HL-60/S4 treated with retinoic acid at 250 ng/mL for 4 days and 3 days (cell line): Measurements from ENCODE around the gene GLCCI1.
"Not testable (repeated sequence)": the region's sequence is repeated elsewhere in the genome, so short reads cannot be mapped to it uniquely, and the experiment has no call there.

Experiments
- in situ Hi-C: fragments of 300-500 bp; cut with MboI; formaldehyde crosslinking; loops from 2 replicates; pipeline ENCODE4 v1.7.0; 2022; ENCODE audit warnings: low sequenced_read_pairs

GLCCI1 gene

DNA sequence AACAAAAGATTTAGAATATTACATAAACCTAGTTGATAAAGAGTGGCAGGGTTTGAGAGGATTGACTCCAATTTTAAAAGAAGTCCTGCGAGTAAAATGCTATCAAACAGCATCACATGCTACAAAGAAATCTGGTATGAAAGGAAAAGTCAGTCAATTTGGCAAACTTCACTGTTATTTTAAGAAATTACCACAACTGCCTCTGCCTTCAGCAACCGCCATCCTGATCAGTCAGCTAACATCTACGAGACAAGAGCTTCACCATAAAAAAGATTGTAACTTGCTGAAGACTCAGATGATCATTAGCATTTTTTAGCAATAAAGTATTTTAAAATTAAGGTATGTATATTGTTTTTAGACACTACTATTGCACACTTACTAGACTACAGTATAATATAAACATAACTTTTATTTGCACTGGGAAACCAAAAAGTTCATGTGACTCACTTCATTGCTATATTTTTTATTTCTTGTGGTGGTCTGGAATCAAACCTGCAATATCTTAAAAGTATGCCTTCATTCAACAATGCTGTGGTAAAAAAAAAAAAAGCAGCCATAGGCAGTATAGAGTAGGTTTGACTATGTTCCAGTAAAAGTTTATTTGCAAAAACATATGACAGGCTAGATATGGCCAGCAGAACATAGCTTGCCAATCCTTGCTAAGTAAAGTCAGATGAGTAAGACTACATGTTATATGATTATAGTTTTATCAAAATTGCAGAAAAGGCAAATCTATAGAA lies 74.4 kb downstream of the GLCCI1 start:
- in situ Hi-C loops: no loop called here

DNA sequence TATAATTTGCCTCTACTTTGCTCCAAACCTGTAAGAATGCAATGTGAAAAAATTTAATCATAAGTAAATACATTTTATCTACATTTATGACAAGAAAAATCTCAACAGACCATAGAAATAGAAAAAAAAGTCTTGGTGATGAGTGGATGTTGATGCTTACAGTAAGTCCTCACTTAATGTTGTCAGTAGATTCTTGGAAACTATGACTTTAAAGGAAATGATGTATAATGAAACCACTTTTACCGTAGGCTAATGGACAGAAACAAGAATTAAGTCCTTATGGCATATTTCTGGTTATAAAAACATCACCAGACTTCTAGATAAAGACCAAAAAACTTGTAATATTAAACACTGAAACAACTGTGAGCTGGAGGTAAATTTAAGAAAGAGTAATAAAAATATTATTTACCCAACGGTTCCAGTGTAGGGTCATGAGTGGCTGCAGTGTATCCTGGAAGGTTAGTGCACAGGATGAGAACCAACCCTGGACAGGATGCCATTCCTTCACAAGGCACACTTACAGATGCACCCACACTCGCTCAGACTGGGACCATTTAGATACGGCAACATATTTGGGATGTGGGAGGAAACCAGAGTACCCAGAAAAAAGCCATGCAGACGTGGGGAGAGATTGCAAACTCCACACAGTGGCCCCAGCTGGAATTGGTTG lies 76.3 kb downstream of the GLCCI1 start:
- in situ Hi-C loops: no loop called here

DNA sequence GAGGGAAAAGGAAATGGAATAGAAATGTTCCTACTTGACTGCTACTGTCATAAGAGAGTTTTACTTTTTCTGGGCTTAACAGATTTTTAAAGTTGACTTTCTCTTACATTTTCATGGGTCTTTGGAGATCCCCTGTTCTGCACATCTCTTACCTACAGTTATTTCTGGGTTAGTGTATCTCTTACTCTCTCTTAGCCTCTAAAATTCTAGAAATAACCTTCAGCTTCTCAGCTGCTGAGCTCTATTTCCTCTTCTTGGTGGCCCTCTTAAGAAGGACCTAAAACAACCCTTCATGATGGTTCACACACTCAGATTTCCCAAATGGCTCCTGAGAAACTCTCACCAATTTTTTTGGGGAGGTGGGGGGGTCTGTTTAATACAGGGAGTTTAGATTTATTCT lies 79.5 kb downstream of the GLCCI1 start:
- in situ Hi-C loops: not testable (repeated sequence)

DNA sequence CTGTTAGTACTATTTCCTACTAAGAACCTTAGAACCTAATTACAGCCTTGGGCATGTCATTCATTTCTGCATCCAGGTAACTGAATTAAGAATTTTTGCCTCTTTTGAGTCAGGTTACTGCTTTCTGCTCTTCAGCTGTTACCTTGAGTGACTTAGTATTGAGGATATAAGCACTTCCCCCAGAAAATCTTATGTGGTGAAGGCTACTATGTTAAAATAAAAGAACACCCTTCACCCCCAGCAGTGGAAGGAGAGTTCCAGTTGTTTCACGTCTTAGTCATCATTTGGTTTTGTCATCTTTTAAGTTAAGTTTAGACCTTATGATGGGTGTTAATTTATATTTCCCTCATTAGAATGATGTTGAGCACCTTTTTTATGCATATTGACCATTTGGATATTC lies 82.8 kb downstream of the GLCCI1 start:
- in situ Hi-C loops: no loop called here

DNA sequence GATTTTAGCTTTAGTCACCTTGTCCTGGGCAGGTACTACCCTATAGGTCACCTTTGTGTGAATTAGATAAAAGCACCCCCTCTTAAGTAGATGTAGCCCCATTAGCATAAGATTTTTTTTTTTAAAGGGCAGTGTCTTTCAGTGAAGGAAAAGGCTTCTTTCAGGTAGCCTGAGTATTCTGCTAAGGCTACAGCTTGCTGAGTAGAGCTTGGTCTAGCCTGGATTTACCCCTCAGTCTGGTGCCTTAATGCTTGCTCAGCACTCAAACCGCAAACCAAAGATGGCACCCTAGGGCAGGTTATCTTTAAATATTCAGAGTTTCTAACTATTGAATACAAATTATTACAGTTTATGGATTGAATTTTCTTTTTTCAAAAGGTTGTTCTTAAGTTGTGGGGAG lies 83.4 kb downstream of the GLCCI1 start:
- in situ Hi-C loops: no loop called here

DNA sequence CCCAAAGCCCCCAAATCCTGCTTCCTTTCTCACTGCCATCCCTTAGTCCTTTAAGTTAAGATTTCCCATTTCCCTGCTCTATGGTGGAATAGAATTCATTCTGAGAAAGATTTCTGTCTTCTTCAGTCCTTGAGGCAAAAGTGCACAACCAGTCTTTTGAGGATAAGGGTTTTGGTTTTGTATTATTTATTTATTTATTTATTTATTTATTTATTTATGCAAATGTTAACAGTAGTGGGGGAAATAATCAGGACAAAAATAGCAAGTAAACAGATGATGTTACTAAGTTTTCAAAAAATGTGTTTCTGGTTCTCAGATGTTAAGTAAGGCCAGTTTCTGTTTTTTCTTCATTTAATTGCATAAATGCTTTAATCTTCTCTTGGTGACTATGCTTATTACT lies 84.2 kb downstream of the GLCCI1 start:
- in situ Hi-C loops: no loop called here

DNA sequence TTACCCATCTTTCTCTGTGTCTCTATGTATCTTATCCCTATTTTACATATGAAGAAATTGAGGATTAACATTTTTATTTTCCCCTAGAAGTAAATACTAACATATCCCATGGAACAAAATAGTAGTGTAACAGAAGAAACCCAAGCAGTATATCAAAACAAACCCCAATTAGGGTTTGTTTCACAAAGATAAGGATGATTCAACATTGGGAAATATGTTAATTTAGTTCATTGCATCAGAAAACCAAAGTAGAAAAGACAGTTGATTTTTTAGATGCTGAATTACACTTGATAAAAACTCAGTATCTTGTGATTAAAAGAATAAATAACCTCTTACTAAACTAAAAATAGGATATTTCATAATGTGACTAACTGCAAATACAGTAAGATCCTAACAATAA lies 87.8 kb downstream of the GLCCI1 start:
- in situ Hi-C loops: no loop called here

DNA sequence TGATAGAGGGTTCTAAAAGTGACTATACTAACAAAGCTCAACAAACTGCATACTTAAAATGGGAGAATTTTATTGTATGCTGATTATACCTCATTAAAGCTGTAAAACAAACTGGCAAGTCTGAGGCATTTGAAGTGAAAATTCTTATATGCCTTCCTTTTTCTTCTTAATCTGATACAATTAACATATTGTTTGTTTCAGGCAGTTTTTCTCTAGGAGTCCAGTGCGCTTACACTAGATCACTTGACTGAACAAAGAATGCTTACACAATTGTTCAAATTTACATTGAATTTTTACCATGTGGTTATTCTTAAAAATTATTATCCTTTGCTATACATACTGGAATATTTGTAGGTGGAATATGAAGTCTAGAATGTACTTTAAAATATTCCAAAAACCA lies 89.0 kb downstream of the GLCCI1 start:
- in situ Hi-C loops: no loop called here

DNA sequence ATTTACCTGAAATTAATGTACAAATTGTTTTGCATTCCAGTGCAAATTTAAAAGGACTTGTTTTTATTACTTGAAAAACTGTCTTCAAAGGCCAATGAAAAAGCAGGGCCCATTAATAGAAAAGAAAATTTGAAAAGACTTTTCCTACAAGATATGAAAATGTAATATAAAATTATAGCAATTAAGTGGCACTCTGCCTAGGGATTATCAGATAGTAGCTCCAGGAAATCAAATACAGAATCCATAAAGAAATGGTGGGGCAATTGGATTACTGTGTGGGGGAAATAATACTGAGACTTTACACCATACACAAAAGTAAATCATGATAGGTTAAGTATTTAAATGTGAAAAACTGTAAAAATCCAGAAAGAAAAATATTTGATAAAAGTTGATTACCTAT lies 89.7 kb downstream of the GLCCI1 start:
- in situ Hi-C loops: no loop called here

DNA sequence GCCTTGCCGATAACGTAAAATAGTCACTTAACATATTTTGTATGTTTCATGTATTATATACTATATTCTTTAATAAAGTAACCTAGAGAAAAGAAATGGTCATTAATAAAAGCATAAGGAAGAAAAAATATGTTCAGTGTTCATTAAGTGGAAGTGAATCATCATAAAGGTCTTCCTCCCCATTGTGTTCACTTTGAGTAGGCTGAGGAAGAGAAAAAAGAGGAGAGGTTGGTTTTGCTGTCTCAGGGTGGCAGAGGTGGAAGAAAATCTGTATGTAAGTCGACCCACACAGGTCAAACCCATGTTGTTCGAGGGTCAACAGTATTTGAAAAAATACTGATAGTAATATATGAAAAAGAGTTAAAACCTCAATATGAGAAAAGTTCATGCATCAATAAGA lies 90.3 kb downstream of the GLCCI1 start:
- in situ Hi-C loops: no loop called here

DNA sequence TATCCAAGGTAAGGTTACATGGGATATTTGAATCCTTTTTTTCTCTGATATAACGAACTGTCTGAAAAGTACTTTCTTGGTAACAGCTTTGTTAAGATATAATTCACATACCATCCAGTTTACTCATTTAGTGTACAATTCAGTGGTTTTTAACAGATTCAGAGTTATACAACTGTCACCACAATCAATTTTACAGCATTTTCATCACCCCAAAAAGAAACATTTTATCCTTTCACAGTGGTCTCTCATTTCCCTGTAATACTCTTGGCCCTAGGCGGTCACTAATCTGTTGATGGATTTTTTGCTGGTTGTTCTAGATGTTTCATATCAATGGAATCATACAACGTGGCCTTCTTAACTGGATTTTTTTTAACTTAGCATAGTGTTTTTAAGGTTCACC lies 91.6 kb downstream of the GLCCI1 start:
- in situ Hi-C loops: no loop called here

DNA sequence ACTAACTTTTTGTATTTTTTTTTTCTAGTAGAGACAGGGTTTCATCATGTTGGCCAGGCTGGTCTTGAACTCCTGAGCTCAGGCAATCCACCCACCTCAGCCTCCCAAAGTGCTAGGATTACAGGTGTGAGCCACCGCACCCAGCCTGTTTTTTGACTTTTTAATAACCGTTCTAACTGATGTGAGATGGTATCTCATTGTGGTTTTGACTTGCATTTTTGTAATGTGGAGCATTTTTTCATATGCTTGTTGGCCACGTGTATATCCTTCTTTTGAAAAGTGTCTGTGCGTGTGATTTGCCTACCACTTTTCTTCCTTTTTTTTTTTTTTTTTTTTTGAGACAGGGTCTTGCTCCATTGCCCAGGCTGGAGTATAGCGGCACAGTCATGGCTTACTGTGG lies 94.7 kb downstream of the GLCCI1 start:
- in situ Hi-C loops: not testable (repeated sequence)

DNA sequence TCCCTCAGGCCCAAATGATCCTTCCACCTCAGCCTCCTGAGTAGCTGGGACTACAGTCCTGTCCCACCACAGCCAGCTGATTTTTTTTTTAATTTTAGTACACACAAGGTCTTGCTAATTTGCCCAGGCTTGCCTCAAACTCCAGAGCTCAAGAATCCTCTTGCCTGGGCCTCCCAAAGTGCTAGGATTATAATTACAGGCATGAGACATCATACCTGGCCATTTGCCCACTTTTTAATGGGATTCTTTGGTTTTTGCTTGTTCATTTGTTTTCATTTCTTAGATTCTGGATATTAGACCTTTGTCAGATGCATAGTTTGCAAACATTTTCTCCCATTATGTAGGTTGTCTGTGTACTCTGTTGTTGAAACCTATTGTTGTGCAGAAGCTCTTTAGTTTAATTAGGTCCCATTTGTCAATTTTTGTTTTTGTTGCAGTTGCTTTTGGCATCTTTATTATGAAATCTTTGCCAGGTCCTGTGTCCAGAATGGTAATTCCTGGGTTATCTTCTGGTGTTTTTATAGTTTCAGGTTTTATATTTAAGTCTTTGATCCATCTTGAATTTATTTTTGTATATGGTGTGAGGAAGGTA lies 95.2 kb downstream of the GLCCI1 start:
- in situ Hi-C loops: no loop called here

DNA sequence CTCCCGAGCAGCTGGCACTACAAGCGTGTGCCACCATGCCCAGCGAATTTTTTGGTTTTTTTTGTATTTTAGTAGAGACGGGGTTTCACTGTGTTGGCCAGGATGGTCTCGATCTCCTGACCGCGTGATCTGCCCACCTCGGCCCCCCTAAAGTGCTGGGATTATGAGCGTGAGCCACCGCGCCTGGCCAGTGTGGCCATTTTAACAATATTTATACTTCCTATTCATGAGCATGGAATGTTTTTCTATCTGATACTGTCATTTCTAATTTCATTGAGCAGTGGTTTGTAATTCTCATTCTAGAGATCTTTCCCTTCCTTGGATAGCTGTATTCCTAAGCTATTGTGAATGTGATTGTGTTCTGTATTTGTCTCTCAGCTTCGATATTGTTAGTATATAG lies 96.2 kb downstream of the GLCCI1 start:
- in situ Hi-C loops: no loop called here

DNA sequence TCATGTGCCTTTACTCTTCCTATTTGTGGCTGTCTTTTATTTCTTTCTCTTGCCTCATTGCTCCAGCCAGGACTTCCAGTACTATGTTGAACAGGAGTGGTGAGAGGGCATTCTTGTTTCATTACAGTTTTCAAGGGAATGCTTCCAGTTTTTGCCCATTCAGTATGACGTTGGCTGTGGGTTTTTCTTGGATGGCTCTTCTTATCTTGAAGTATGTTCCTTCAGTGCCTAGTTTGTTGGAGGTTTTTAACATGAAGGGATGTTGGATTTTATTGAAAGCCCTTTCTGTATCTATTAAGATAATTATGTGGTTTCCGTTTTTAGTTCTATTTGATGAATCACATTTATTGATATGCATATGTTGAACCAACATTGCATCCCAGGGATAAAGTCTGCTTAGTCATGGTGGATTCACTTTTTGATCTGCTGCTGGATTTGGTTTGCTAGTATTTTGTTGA lies 96.8 kb downstream of the GLCCI1 start:
- in situ Hi-C loops: no loop called here

DNA sequence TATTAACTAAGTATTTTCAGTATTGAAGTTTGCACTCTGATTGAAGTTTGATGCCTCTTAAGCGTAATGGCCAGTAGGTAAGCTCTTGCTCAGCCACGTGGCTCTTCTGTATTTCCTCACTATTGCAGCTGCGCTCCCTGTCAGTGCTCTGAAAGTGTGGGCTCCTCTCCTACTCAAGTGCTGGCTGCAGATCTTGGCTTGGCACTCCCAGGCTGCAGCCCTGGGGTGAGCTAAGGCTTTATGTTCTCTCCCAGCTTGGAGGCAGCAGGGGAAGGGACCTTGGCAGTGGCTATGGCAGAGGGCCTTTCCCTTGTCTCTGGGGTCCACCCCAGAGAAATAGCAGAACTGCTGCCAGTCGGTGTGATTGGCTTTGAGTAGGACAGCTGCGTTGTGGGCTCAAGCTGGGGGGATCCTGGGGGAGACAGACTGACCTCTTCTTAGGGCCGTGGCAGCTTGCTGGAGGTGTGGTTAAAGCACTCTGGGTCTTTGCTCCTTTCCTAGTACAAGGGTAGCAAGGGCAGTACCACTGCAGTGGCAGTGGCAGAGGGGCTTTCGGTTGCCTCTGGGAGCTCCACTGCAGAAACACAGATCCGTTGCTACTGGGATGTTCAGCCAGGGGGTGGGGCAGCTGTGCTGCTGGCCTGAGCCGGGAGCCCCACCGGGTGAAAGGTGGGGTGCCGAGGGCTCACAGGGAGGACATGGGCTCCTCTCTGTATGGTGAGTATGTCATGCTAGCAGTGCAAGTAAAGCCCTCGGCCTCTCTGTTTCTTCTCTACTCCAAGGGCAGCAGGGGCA lies 100.5 kb downstream of the GLCCI1 start:
- in situ Hi-C loops: no loop called here

DNA sequence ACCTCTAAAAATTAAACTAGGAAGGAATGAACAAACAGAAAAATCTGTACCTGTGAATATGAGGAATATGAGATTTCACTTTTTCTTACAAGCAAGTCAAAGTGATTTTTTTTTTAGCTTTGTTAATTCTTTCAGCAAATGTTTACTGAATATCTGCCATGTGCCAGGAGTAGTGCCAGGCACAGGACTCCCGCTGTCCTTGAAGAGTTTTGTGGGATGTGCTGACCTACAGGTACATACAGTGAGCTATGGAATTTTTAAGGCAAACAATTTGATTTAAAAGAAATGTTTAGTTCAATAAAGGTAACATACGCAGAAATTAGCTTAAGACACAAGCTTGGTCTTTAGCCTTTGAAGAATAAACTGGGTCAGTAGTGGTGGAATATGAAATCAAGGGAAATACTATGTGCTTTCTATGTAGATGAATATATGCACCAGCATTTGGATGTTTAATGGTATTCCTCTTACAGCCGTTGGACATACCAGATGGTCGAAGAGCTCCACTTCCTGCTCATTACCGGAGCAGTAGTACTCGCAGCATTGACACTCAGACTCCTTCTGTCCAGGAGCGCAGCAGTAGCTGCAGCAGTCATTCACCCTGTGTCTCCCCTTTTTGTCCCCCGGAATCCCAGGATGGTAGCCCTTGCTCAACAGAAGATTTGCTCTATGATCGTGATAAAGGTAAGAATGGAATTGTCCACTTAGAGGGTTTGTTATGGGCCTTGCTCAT lies 102.0 kb downstream of the GLCCI1 start:
- in situ Hi-C loops: no loop called here

DNA sequence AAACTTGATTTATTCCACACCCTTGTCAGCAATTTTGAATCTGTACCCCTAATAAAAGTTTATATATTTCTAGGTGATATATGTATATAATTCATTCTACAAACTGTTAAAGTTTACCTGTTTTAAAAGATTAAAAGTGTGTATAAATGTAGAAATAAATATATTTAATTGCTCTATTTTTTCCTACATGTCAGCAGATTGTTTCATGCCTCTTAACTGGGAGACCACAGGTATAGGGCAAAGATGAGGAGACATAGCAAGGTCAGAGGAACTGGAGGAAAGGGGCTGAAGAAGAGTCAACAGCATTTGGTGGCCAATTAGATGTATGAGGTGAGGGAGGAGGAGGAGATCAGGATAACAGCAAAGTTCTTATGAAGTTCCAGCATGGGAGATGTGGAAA lies 109.8 kb downstream of the GLCCI1 start:
- in situ Hi-C loops: no loop called here

DNA sequence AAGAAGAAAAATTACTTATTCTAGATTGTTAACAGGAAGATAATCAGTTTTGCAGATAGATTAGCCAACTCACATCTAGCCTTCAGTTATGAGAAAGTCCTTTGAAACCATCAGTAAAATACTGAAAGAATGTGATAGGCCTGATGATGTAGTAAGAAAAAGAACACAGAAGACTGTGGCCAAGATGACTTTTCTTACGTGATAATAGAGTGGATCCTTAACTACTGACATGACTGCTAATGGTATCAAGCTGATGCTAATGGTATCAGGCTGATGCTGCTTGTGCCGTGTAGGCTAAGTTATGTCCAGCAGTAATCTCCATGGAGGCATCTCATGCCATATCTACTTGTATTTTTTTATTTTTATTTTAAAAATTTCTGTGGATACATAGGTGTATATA lies 114.2 kb downstream of the GLCCI1 start:
- in situ Hi-C loops: no loop called here

DNA sequence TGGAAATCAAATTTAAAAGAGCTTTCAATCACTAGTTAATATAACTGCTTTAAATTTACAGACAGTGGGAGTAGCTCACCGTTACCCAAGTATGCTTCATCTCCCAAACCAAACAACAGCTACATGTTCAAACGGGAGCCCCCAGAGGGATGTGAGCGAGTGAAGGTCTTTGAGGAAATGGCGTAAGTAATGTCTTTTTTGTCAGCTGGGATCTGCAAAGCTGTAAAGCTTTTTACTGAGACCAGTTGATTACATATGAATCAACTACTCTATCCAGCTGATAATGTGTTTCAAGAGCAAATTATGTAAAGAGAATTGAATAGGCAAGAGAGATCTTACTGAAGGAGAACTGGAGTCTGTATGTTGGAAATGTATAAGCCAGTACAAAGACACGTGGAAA lies 116.2 kb downstream of the GLCCI1 start:
- in situ Hi-C loops: no loop called here

DNA sequence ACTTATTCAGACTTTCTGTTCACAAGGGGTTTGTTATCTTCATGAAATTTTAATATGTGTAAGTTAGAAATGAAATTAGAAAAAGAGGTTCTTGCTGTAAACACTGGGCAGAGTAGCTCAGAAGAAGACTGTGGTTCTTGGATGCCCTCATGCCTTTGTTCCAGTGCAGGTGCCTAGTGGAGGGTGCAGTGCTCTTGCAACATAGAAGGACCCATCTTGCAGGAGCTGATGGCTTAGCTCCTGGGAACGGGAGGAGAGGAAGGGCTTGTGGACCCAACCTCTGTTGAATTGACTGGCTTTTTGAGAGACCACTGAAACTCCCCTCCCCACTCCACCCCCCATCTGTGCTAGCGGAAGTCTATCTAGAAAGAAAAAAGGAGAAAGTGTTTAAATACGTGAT lies 116.8 kb downstream of the GLCCI1 start:
- in situ Hi-C loops: no loop called here
